ENCODE results near the gene SCN9A. TPM values are rescaled to one million over a fixed set of nuclear protein-coding genes. Genes with fewer than 3 reads are reported as not detected.
"Not testable (repeated sequence)": the region's sequence is repeated elsewhere in the genome, so short reads cannot be mapped to it uniquely, and the experiment has no call there.

Gene SCN9A
- polyA plus RNA-seq, 1 donor, result 3.5 TPM

- DNase-seq (ENCODE audit: low read depth), result no peak
Measured at GRCh38 chr2:166242309-166242708, 133.4 kb downstream of the SCN9A start.

- DNase-seq (ENCODE audit: low read depth), result no peak
Measured at GRCh38 chr2:166240387-166241313, 135.1 kb downstream of the SCN9A start.

GRCh38 chr2:166239548-166239947 is 136.2 kb downstream of the SCN9A start:
- no peak for DNase-seq (ENCODE audit: low read depth)

GRCh38 chr2:166238176-166238575 is 137.6 kb downstream of the SCN9A start:
- DNase-seq (ENCODE audit: low read depth), result no peak

- no peak for DNase-seq (ENCODE audit: low read depth)
Measured at GRCh38 chr2:166234112-166234846, 141.5 kb downstream of the SCN9A start.

GRCh38 chr2:166233244-166233643 is 142.5 kb downstream of the SCN9A start:
- no peak for DNase-seq (ENCODE audit: low read depth)

GRCh38 chr2:166230724-166231070 is 145.0 kb downstream of the SCN9A start:
- no peak for DNase-seq (ENCODE audit: low read depth)

GRCh38 chr2:166230024-166230723 is 145.6 kb downstream of the SCN9A start:
- DNase-seq (ENCODE audit: low read depth), result no peak

- DNase-seq (ENCODE audit: low read depth), result no peak
Measured at GRCh38 chr2:166229678-166230023, 146.1 kb downstream of the SCN9A start.

GRCh38 chr2:166224197-166224596 is 151.5 kb downstream of the SCN9A start:
- DNase-seq (ENCODE audit: low read depth), result no peak

GRCh38 chr2:166223298-166223697 is 152.4 kb downstream of the SCN9A start:
- no peak for DNase-seq (ENCODE audit: low read depth)

- DNase-seq (ENCODE audit: low read depth), result no peak
Measured at GRCh38 chr2:166211079-166211478, 164.7 kb downstream of the SCN9A start.

- not testable (repeated sequence) for DNase-seq (ENCODE audit: low read depth)
Measured at GRCh38 chr2:166209944-166210343, 165.8 kb downstream of the SCN9A start.

- DNase-seq (ENCODE audit: low read depth), result not testable (repeated sequence)
Measured at GRCh38 chr2:166209367-166209766, 166.4 kb downstream of the SCN9A start.

GRCh38 chr2:166206153-166206552 is 169.6 kb downstream of the SCN9A start:
- DNase-seq (ENCODE audit: low read depth), result not testable (repeated sequence)

- no peak for DNase-seq (ENCODE audit: low read depth)
Measured at GRCh38 chr2:166202778-166203177, 173.0 kb downstream of the SCN9A start.

GRCh38 chr2:166197446-166197845 is 178.3 kb downstream of the SCN9A start:
- no peak for DNase-seq (ENCODE audit: low read depth)

- DNase-seq (ENCODE audit: low read depth), result no peak
Measured at GRCh38 chr2:166193407-166193806, 182.3 kb downstream of the SCN9A start.

GRCh38 chr2:166188084-166188483 is 187.7 kb downstream of the SCN9A start:
- DNase-seq (ENCODE audit: low read depth), result no peak

- no peak for DNase-seq (ENCODE audit: low read depth)
Measured at GRCh38 chr2:166184789-166185188, 191.0 kb downstream of the SCN9A start.

GRCh38 chr2:166181813-166182154 is 194.0 kb downstream of the SCN9A start:
- no peak for DNase-seq (ENCODE audit: low read depth)

Measured in forelimb muscle (tissue), 1 donor.